ENCODE measurements around the gene SLC2A9.

The SLC2A9 gene

DNA sequence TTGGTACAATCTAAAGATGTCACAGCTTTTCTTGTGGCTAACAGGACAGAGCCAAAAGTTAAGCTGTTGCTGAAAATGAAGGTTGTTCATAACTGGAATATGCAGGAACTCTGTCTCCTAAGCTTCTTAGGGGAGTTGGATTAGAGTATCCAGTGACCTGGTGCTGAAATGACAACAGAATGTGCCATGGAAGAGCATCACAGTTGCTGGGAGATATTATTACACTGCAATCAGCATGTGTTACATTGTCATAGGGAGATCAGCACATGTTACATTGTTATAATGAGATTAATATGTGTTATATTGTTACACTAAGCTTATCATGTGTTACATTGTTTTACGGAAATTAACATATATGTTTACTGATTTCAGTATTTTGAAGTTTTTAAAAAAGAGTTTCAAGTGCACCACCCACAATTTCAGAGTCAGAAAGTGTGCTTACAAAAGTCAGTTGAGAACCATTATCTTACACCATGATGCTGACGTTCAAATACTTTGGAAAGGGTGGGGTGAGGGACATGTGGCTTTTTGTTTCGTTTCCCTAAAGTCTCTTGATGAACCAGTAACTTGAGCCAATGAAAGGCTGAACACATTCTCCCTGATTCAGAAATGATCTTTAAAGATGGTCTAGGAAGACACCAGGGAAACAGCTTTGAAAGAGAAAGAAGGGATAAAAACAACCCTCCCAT lies 126.5 kb downstream of the SLC2A9 start:
- Histone ChIP-seq H3K36me3 (ENCODE audit: low read length) (no peaks in the 10 kb centered on the region), H4K20me1 (ENCODE audit: low read depth, low read length) (no peaks in the 10 kb centered on the region), H3K27ac (ENCODE audit: low read depth, low read length) (no peak overlapping the region), H3K9me3 (ENCODE audit: insufficient read depth, low read length) (no peaks in the 10 kb centered on the region), H3K9me2 (replicated peaks; ENCODE audit: insufficient read depth, low read length) (no peaks in the 10 kb centered on the region), H3K79me2 (ENCODE audit: insufficient read depth, low read length) (no peaks in the 10 kb centered on the region), H3F3A (ENCODE audit: insufficient read depth) (no peaks in the 10 kb centered on the region), H3K9ac (ENCODE audit: low read length) (no peak overlapping the region), H3K4me2 (ENCODE audit: low read depth, low read length, poor library complexity, severe bottlenecking) (no peak overlapping the region), H3K4me3 (ENCODE audit: insufficient read depth, low read length, poor library complexity, severe bottlenecking) (no peak overlapping the region), H2AFZ (ENCODE audit: low read depth, low read length, severe bottlenecking) (no peak overlapping the region), H3K27me3 (ENCODE audit: low read length) (no peaks in the 10 kb centered on the region)
- TF ChIP-seq, protein P1, sequence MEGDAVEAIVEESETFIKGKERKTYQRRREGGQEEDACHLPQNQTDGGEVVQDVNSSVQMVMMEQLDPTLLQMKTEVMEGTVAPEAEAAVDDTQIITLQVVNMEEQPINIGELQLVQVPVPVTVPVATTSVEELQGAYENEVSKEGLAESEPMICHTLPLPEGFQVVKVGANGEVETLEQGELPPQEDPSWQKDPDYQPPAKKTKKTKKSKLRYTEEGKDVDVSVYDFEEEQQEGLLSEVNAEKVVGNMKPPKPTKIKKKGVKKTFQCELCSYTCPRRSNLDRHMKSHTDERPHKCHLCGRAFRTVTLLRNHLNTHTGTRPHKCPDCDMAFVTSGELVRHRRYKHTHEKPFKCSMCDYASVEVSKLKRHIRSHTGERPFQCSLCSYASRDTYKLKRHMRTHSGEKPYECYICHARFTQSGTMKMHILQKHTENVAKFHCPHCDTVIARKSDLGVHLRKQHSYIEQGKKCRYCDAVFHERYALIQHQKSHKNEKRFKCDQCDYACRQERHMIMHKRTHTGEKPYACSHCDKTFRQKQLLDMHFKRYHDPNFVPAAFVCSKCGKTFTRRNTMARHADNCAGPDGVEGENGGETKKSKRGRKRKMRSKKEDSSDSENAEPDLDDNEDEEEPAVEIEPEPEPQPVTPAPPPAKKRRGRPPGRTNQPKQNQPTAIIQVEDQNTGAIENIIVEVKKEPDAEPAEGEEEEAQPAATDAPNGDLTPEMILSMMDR (IDR thresholded peaks at IDR 0.05; ENCODE audit: insufficient read depth, low read length, poor library complexity, severe bottlenecking): no peak
- no peak for TF ChIP-seq EZH2phosphoT487 (conservative IDR thresholded peaks at IDR 0.05; ENCODE audit: low read length)

DNA sequence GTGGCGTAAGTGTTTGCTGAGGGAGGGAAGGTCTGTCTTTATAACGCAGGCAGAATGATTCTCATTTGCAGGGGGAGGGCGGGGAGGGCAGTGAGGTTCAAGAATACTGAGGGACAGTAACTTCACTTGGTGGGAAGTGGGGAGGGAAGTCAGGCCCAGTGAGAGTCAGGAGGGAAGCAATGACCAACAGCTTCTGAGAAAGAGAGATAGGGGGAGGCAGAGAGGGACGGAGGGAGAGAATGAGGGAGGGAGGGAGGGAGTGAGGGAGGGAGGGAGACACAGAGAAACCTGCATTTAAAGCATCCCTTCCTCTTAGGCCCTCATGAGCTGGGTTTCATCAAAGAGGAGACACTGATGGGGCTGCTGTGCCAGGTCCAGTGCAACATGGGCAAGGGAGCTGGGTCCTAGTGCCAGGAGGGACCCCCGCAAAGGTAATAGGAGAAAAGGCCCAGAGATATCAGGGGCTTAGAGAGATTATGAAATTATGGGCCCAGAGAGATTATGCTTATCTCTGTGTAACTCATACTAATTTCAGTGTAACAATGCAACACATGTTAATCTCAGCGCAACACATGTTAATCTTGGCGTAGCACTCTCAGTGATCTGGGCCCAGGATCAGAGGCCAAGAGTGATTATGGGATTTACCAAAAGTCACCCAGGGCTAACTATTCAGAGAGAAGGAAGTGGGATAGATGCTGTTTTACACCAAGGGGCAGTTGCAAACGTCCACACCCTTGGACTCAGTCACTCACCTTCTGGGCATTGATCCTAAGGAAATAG lies 127.8 kb downstream of the SLC2A9 start:
- H3K4me2 ChIP-seq (ENCODE audit: low read depth, low read length, poor library complexity, severe bottlenecking): no peak overlapping the region
- H3F3A ChIP-seq (ENCODE audit: insufficient read depth): no peaks in the 10 kb centered on the region
- no peak overlapping the region for H2AFZ ChIP-seq (ENCODE audit: low read depth, low read length, severe bottlenecking)
- H3K27me3 ChIP-seq (ENCODE audit: low read length): no peaks in the 10 kb centered on the region
- H3K79me2 ChIP-seq (ENCODE audit: insufficient read depth, low read length): no peaks in the 10 kb centered on the region
- H3K9me3 ChIP-seq (ENCODE audit: insufficient read depth, low read length): no peaks in the 10 kb centered on the region
- H4K20me1 ChIP-seq (ENCODE audit: low read depth, low read length): no peaks in the 10 kb centered on the region
- no peaks in the 10 kb centered on the region for H3K9me2 ChIP-seq (replicated peaks; ENCODE audit: insufficient read depth, low read length)
- H3K4me3 ChIP-seq (ENCODE audit: insufficient read depth, low read length, poor library complexity, severe bottlenecking): no peak overlapping the region
- H3K9ac ChIP-seq (ENCODE audit: low read length): no peak overlapping the region
- no peak for TF ChIP-seq EZH2phosphoT487 (conservative IDR thresholded peaks at IDR 0.05; ENCODE audit: low read length)
- TF ChIP-seq, protein P1 (IDR thresholded peaks at IDR 0.05; ENCODE audit: insufficient read depth, low read length, poor library complexity, severe bottlenecking): no peak
- H3K36me3 ChIP-seq (ENCODE audit: low read length): no peaks in the 10 kb centered on the region
- H3K27ac ChIP-seq (ENCODE audit: low read depth, low read length): no peak overlapping the region

DNA sequence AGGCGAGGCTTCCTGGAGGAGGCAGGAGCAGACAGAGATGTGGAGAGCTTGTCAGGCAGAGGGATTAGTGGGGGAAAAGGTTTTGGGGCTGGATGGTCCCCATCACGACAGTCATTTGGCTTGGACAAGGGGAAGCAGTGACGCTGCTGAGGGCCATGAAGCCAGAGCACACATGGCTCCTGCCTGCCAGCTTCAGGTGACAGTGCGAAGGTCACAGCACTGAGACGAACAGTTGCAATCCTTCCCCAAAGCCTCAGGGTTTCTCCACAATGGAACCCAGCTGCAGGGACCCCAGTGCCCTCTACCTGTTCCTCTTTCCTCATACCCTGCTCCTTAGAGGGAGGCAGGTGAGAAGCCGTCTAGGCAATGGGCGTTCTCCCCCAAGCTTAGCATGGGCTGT lies 129.6 kb downstream of the SLC2A9 start:
- H3K36me3 ChIP-seq (ENCODE audit: low read length): no peaks in the 10 kb centered on the region
- H3K9me2 ChIP-seq (replicated peaks; ENCODE audit: insufficient read depth, low read length): no peaks in the 10 kb centered on the region
- H3K9me3 ChIP-seq (ENCODE audit: insufficient read depth, low read length): no peaks in the 10 kb centered on the region
- TF ChIP-seq, protein P1 (IDR thresholded peaks at IDR 0.05; ENCODE audit: insufficient read depth, low read length, poor library complexity, severe bottlenecking): no peak
- TF ChIP-seq EZH2phosphoT487 (conservative IDR thresholded peaks at IDR 0.05; ENCODE audit: low read length): no peak
- no peaks in the 10 kb centered on the region for H4K20me1 ChIP-seq (ENCODE audit: low read depth, low read length)
- H3K27ac ChIP-seq (ENCODE audit: low read depth, low read length): no peak overlapping the region
- no peaks in the 10 kb centered on the region for H3K27me3 ChIP-seq (ENCODE audit: low read length)
- no peak overlapping the region for H3K9ac ChIP-seq (ENCODE audit: low read length)
- H3K4me3 ChIP-seq (ENCODE audit: insufficient read depth, low read length, poor library complexity, severe bottlenecking): no peak overlapping the region
- H3F3A ChIP-seq (ENCODE audit: insufficient read depth): no peaks in the 10 kb centered on the region
- H3K4me2 ChIP-seq (ENCODE audit: low read depth, low read length, poor library complexity, severe bottlenecking): no peak overlapping the region
- no peak overlapping the region for H2AFZ ChIP-seq (ENCODE audit: low read depth, low read length, severe bottlenecking)
- no peaks in the 10 kb centered on the region for H3K79me2 ChIP-seq (ENCODE audit: insufficient read depth, low read length)

Measured in SU-DHL-6 (cell line).